NCI-H146 (cell line): ENCODE measurements around the gene SLC25A18.
"Not testable (repeated sequence)": the region's sequence is repeated elsewhere in the genome, so short reads cannot be mapped to it uniquely, and the experiment has no call there.

Experiments
- DNase-seq: peaks from one replicate; lab custom pipeline; 2025; lab: John Stamatoyannopoulos, UW

The SLC25A18 gene

GRCh38 chr22:17607891-17608521, 44.7 kb downstream of the SLC25A18 start:
- DNase-seq: no peak

DNA sequence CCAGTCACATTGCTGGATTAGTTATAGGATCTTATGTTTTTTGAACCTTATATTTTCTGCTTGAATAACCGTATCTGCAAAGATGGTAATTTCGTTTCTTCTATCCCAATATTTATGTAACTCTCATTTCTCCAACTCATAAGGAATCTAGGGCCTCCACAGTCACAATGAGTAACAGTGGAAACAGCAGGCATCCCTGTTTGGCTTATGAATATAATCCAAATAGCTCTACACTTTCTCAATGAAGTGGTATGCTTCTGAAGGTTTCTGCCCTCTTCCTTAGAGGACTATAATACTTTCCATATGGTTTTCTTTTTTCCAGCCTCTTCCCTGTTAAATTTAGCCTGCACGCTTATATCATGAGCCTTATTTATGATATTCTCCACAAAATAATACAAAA, 48.8 kb downstream of the SLC25A18 start:
- no peak for DNase-seq

DNA sequence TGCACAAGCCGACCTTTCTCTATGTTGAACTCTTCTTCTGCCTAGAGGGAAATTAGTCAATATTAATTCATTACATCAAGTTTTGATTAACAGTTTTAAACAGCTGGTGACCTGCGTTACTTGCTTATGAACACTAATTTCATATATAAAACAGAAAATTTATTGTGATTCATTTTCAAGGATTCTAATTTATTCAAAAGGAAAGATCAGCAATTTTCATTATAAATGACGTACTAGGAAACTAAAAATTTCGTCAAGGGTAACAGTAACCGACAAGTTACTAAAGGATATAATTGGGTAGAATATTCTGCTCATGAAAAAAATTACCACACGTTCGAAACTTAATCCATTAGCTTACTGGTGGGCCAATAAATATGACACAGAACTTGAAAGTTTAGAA, 50.0 kb downstream of the SLC25A18 start:
- DNase-seq: no peak

- no peak for DNase-seq
Measured at GRCh38 chr22:17627961-17628405, 64.7 kb downstream of the SLC25A18 start.

- peak; percentile 91 for DNase-seq
Measured at GRCh38 chr22:17628406-17629172, 65.3 kb downstream of the SLC25A18 start, which contains the start of gene ATP6V1E1. Gene ATP6V1E1, minus strand, starts transcription at chr22:17628749. Its CDS starts 114 bp downstream, at chr22:17628635.

DNA sequence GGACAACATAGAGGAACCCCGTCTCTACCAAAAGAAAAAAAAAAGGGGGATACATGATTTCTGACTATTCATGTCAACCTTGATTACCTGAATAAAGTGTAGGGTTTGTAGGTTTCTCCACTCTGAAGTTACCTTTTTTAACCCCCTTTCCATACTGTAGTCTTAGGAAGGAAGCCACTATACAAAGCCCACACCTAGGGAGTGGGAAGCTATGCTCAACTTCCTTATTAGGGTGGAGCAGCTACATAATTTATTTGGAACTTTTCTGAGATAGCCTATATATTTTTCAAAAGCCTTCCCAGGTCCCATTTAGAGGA, 65.8 kb downstream of the SLC25A18 start:
- no peak for DNase-seq

DNA sequence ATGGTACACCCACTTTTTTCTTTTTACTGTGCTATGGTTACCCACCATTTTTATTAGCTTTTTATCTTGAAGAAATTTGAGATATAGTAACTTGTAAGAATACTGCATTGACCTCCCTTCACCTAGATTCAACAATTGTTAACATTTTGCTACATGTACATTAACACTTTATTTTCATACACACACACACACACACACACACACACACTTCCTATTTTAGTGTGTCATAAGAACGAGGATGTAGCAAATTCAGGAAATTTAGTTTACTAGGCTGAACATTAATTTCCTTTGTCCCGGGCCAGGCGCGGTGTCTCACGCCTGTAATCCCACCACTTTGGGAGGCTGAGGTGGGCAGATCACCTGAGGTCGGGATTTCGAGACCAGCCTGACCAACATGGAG, 66.3 kb downstream of the SLC25A18 start:
- no peak for DNase-seq

DNA sequence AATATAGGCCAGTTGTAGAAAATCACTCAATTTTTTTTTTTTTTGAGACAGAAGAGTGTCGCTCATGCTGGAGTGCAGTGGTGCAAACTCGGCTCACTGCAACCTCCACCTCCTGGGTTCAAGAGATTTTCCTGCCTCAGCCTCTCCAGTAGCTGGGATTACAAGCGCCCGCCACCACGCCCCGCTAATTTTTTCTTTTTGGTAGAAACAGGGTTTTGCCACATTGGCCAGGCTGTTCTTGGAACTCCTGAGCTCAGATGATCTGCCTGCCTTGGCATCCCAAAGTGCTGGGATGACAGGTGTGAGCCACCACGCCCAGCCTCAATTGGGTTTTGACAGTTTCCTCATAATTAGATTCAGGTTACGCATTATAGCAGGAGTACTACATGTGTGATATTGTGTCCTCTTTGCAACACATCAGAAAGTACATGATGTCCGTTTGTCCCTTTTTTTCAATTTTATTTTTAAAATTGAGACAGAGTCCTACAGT, 67.8 kb downstream of the SLC25A18 start:
- DNase-seq: no peak

GRCh38 chr22:17633217-17633997, 70.1 kb downstream of the SLC25A18 start:
- DNase-seq: no peak

DNA sequence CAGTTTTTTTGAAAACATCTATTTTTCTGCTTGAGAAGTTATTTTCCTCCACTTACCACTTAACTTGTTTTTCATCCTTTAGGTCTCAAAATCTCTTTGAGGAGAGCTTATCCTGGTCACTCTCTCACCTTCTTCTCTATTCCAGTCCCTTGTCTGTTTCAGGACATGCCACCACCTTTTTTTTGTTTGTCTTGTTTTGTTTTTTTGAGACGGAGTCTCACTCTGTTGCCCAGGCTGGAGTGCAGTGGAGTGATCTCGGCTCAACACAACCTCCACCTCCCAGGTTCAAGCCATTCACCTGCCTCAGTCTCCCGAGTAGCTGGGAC, 70.7 kb downstream of the SLC25A18 start:
- DNase-seq: no peak

DNA sequence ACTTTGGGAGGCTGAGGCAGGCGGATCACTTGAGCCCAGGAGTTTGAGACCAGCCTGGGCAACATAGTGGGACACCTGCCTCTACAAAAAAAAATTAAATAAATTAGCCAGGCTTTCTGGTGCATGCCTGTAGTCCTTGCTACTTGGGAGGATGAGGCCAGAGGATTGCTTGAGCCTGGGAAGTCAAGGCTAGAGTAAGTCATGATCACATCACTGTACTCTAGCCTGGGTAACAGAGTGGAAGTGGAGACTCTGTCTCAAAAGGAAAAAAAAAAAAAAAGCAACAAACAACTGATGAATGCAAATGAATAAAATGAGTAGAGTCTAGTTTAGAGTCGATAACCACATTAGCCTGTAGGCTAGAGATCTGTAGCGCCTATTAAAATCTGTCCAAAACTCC, 71.4 kb downstream of the SLC25A18 start:
- DNase-seq: no peak

DNA sequence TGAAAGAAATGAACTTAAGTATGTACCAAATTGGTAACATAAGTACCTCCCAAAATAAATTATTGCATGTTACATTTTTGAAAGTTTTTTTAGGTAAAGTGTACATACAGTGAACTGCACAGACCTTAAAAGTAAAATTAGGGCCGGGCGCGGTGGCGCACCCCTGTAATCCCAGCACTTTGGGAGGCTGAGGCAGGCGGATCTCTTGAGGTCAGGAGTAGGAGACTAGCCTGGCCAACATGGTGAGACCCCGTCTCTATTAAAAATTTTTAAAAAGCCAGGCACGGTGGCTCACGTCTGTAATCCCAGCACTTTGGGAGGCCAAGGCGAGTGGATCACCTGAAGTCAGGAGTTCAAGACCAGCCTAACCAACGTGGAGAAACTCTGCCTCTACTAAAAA, 73.6 kb downstream of the SLC25A18 start:
- not testable (repeated sequence) for DNase-seq

- DNase-seq: no peak
Measured at GRCh38 chr22:17637490-17638181, 74.3 kb downstream of the SLC25A18 start.

DNA sequence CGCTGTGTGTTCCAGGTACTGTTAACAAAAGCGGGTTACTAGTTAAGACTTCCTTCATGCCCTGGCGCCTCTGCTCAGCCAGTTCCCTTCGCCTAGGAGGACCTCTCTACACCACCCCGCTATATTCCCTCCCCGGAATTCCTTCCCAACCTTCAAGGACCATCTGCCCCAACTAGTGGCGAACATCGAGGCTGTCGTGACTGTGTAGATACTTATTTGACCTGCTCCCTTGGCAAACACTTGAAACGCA, 74.8 kb downstream of the SLC25A18 start:
- peak; percentile 67 for DNase-seq

GRCh38 chr22:17638432-17639246, 75.3 kb downstream of the SLC25A18 start, which contains the start of gene BCL2L13:
Gene BCL2L13, plus strand, starts transcription at chr22:17638757. Its CDS starts 16,955 bp downstream, at chr22:17655712.
- DNase-seq: peak; percentile 90

DNA sequence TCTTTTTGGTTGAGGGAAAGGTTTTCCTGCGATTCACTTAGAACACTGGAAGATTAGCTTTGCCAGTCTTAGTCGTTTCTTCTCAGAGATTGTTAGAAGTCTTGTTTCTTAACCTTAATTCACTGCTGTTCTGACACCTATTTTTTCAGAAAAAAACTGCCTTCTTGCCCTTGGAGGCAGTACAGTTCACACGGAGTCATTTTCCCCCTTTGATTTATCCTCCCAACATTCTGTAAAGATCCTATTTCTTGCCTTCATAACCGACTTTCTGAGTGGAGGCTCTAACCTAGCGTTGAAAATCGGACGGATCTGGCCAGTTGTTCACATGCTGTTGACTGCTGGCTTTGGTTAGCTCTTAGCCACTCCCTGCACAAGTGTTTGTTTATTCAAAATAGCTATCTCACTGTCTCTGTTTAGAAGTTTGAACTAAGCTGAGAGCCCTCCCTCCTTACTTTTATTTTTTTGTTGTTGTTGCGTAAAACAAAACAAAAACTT, 76.0 kb downstream of the SLC25A18 start:
- peak; percentile 17 for DNase-seq
